ENCODE results near the gene SLC17A3. TPM values are rescaled to one million over a fixed set of nuclear protein-coding genes. Genes with fewer than 3 reads are reported as not detected.

The SLC17A3 gene
- polyA plus RNA-seq, 3 donors from 2014 or later, result not detected

DNA sequence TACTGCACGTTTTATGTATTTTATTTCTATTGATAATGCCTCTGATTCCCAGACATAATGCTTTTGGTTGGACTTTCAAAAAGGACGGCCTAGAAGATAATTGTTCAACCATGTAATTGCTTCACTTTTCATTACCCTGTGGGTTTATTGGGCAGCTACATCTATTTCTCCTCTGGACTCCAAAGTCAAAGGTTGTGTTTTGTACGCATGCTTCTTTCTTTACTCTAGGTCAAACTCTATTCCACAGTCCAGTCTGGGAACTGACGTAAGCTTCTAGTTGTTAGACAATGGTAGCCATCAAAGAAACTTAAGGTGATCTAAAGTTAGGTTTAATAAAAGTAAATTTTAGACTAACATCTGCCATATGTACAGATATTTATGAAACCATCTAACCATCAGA, 6.6 kb upstream of the SLC17A3 start:
- Mint-ChIP-seq H3K36me3 (no peaks in the 10 kb centered on the region), H3K27me3 (ENCODE audit: low read depth in 3 of 3) (peaks cover 2 to 7% (median 5%) of the 10 kb centered on the region in 3 donors), H3K4me1 (peaks cover 0 to 8% of the 10 kb centered on the region in 2 donors), H3K9me3 (peaks cover 0 to 1% (median 0%) of the 10 kb centered on the region in 6 donors), H3K4me3 (no peak overlapping the region), H3K27ac (no peak overlapping the region)
- DNase-seq, result no peak

DNA sequence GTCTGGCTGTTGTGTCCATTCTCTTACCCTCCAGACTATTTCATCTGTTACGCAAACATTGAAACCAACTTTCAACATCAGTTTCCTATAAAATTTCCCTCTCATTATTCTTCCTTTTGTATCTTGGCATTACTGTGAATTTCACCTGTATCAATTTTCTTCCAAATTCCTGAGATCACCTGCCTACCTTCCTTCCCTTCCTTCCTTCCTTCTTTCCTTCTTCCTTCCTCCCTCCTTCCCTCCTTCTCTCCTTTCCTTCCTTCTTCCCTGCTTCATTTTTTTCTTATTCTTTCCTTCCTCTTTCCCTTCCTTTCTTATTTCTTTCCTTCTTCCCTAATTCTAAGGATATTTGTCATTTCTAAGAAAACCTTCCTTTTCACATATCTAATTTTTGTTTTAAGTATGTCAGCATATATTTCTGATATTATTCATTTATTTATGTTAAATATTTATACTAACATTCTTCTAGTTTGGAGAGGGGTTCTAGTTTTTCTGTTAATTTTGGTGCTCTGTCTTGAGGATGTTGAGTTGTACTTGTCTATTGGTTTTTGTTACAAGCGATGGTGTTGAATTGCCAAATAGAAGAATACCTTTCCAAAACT, 4.8 kb upstream of the SLC17A3 start:
- DNase-seq, result no peak
- no peaks in the 10 kb centered on the region for H3K36me3 Mint-ChIP-seq
- H3K4me3 Mint-ChIP-seq, result no peak overlapping the region
- H3K27me3 Mint-ChIP-seq (ENCODE audit: low read depth in 3 of 3), result peaks cover 2 to 7% (median 5%) of the 10 kb centered on the region in 3 donors
- peak overlapping the region in 1 of 6 donors; percentile 52 for H3K27ac Mint-ChIP-seq
- H3K9me3 Mint-ChIP-seq, result peaks cover 0 to 1% (median 0%) of the 10 kb centered on the region in 6 donors
- H3K4me1 Mint-ChIP-seq, result peaks cover 9 to 19% of the 10 kb centered on the region in 2 donors

DNA sequence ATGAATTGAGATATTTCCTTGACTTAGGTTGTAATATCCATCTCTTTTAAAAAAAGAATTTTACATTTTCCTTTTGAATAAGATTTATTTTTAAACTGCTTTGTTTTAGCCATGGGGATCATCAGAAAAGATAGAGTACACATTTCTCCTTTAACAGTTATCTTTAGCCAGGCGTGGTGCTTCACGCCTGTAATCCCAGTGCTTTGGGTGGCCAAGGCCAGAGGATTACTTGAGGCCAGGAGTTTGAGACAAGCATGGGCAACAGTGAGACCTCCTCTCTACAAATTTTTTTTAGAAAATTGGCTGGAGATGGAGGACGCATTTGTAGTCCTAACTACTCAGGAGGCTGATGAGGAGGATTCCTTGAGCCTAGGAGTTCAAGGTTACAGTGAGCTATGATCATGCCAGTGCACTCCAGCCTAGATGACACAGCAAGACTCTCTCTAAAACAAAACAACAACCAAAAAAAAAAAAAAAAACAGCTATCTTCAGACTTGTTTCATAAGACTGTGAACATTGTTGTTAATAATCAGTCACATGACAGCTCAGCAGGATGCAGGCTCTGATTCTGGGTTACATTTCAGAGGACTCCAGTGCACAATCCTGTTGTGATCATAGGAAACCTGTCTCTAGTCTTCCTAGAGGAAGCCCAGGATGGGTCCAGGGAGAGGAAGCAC, 2.0 kb upstream of the SLC17A3 start:
- H3K27ac Mint-ChIP-seq, result no peak overlapping the region
- no peak overlapping the region for H3K4me3 Mint-ChIP-seq
- no peak for DNase-seq
- peaks cover 0 to 1% (median 0%) of the 10 kb centered on the region in 6 donors for H3K9me3 Mint-ChIP-seq
- peaks cover 9 to 16% of the 10 kb centered on the region in 2 donors for H3K4me1 Mint-ChIP-seq
- H3K27me3 Mint-ChIP-seq (ENCODE audit: low read depth in 3 of 3), result peaks cover 2 to 5% (median 2%) of the 10 kb centered on the region in 3 donors
- H3K36me3 Mint-ChIP-seq, result no peaks in the 10 kb centered on the region

DNA sequence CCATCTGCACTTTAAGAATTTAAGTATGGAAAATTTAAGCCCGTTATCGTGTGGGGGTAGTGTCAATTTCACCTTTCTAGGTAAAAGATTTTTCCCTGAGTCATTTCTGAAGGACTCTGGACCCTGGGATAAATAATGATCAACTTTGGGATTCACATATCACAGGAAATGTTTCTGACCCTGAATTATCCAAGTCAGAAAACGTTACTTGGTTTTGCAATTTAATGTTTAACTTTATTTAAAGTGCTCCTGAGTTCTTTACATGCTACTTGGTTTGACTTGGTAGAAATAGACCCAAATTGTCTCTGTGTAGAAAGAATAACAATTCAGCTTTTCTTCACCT, 1.5 kb upstream of the SLC17A3 start:
- Mint-ChIP-seq H3K9me3 (peaks cover 0 to 1% (median 0%) of the 10 kb centered on the region in 6 donors), H3K4me1 (peaks cover 9 to 16% of the 10 kb centered on the region in 2 donors), H3K36me3 (no peaks in the 10 kb centered on the region), H3K27ac (no peak overlapping the region), H3K4me3 (no peak overlapping the region), H3K27me3 (ENCODE audit: low read depth in 3 of 3) (peaks cover 1 to 5% (median 2%) of the 10 kb centered on the region in 3 donors)
- DNase-seq, result no peak

DNA sequence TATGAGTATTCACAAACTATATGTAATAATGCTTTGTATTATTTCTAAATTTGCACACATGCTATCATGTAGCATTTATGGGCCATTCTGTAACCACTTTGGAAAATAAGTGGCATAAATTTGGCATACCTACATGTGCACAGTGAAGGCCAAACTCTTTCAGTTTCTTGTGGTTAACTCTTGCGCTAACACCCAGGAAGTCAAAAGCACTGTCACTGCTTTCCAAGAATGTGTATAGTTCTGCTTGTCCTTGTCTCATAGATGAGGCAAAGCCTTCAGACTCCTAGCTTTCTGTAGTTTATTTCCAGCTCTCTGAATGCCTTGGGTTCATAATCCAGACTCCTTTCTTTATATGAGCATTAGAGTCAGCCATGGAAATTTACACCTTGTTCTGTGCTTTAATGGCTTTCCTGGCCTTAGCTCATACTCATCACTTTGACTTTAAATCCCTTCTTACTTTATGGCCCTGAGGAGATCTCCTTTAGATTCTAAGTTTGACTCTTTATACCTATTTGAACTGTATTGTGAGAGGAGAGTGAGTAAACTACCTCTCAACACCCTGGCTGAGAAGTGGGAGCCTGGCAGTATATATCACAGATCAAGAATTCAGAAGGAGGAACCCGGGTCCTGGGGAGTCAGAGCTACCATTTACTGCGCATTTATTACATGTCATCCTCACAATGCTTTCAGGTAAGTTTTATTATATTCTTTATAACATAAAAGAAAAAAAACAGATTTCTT, 949 bp upstream of the SLC17A3 start:
- H3K36me3 Mint-ChIP-seq, result no peaks in the 10 kb centered on the region
- H3K27ac Mint-ChIP-seq, result no peak overlapping the region
- no peak for DNase-seq
- H3K4me3 Mint-ChIP-seq, result peak overlapping the region in 1 of 5 donors; percentile 1
- H3K4me1 Mint-ChIP-seq, result peaks cover 9 to 16% of the 10 kb centered on the region in 2 donors
- peaks cover 0 to 5% (median 2%) of the 10 kb centered on the region in 3 donors for H3K27me3 Mint-ChIP-seq (ENCODE audit: low read depth in 3 of 3)
- peaks cover 0 to 1% (median 0%) of the 10 kb centered on the region in 6 donors for H3K9me3 Mint-ChIP-seq

DNA sequence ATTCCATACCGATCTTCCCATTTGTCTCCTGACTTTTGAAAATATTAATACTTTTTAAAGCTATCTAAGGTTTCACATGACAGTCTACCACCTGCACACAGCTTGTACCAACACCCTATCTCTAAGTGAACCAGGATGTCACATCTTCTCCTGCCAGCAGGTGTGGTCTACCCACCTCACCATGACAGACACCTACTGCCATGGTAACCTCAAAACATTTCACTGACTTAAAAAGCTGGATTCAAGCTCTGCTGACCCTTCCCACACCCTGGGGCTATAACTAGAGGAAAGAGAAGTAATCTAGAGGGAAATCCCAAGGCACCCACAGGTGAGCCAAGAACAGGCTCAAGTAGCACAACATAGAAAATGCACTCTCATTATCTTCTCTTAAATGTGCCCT, 1.2 kb downstream of the SLC17A3 start:
- Mint-ChIP-seq H3K4me3 (no peak overlapping the region), H3K36me3 (no peaks in the 10 kb centered on the region), H3K9me3 (no peaks in the 10 kb centered on the region), H3K4me1 (peaks cover 9 to 16% of the 10 kb centered on the region in 2 donors), H3K27me3 (ENCODE audit: low read depth in 3 of 3) (peaks cover 0 to 5% (median 0%) of the 10 kb centered on the region in 3 donors), H3K27ac (peak overlapping the region in 2 of 6 donors; percentile 20 to 57)
- peak; percentile 12 to 19 (median 13) for DNase-seq

DNA sequence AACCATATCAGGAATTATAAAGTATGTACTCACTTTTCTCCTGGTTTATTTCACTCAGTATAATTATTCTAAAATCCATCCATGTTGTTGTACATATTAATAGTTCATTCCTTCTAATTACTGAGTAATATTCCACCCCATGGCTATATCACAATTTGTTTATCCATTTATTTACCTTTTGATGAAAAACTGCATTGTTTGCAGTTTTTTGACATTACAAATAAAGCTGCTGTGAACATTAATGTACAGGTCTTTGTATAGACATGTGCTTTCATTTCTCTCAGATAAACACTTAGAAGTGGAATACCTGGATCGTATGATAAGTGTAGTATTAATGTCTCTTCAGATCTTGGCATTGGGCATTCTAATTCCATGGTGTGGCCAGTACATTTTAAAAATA, 4.2 kb downstream of the SLC17A3 start:
- DNase-seq, result no peak
- Mint-ChIP-seq H3K27ac (no peak overlapping the region), H3K9me3 (no peaks in the 10 kb centered on the region), H3K36me3 (no peaks in the 10 kb centered on the region), H3K4me1 (peaks cover 22 to 26% of the 10 kb centered on the region in 2 donors), H3K27me3 (ENCODE audit: low read depth in 3 of 3) (no peaks in the 10 kb centered on the region), H3K4me3 (no peak overlapping the region)

DNA sequence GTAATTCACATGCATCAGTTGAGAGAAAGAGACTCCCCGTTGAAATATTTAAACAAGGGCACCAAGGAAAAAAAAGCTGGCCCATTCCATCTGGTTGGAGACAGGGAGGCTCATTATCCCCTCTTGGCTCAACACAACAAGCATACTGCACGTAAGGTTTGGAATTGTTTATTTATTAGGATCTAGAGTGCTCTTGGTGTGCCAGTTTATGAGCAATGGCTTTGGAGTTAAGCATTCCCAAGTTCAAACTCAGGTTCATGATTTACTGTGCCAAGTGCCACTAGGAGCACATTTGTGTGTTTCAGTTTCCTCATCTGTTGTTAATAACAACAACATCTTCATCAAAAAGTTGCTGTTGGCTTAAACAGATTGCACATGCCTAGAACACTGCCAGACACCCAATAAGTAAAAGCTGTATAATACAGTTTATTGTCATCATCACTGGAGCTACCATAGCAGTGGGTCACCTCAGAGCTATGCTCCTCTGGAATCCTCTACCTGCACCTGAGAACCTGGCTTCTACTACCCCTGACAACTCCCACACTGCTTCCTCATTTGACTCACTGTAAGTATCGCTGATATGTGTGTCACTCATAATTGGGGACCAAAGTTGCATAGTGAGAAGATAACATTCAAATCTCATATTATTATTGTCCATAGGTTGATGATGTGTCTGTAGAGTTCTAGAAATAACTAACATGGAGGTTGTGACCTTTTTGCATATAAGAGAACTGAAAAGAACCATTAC, 5.4 kb downstream of the SLC17A3 start:
- H3K4me3 Mint-ChIP-seq, result no peak overlapping the region
- no peak for DNase-seq
- peaks cover 0 to 5% (median 4%) of the 10 kb centered on the region in 3 donors for H3K27me3 Mint-ChIP-seq (ENCODE audit: low read depth in 3 of 3)
- peaks cover 19 to 22% of the 10 kb centered on the region in 2 donors for H3K4me1 Mint-ChIP-seq
- H3K36me3 Mint-ChIP-seq, result no peaks in the 10 kb centered on the region
- no peaks in the 10 kb centered on the region for H3K9me3 Mint-ChIP-seq
- no peak overlapping the region for H3K27ac Mint-ChIP-seq

DNA sequence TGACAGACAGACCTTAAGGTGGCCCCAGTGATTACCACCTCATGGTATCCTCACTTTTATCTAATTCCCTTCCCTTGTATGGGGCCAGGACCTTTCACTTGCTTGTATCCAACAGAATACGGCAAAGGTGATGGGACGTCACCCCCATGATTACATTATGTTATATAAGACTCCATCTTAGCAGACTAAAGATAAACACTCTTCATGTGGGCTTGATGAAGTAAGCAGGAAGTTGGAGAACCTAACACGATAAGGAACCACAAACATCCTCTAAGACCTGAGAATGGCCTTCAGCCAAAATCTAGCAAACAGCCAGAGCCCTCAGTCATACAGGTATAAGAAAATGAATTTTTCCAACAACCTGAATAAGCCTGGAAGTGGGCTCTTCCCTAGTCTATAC, 8.0 kb downstream of the SLC17A3 start:
- Mint-ChIP-seq H3K9me3 (no peaks in the 10 kb centered on the region), H3K27ac (peak overlapping the region; percentile 36 to 88 (median 66)), H3K4me1 (peaks cover 16 to 19% of the 10 kb centered on the region in 2 donors), H3K27me3 (ENCODE audit: low read depth in 3 of 3) (peaks cover 0 to 11% (median 5%) of the 10 kb centered on the region in 3 donors), H3K36me3 (no peaks in the 10 kb centered on the region), H3K4me3 (peak overlapping the region; percentile 31 to 57 (median 51))
- DNase-seq, result peak; percentile 33 to 48 (median 37)

DNA sequence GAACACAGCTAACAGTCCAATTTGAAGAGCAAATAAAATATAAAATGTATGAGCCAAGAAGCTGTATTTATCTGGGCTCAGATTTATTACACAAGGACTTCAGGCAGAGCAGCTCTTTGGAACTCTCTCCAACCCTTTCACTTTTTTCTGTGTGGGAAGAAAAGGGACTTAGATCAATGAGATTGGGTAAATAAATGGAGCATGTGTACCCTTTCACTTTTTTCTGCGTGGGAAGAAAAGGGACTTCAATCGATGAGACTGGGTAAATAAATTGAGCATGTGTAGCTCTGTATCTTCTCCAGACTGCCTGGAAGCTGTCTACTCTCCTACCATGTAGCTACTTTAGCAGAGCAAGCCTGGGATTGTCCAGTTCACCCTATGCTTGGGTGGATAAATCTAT, 10.7 kb downstream of the SLC17A3 start:
- Mint-ChIP-seq H3K9me3 (no peaks in the 10 kb centered on the region), H3K4me1 (peaks cover 16 to 19% of the 10 kb centered on the region in 2 donors), H3K27ac (no peak overlapping the region), H3K27me3 (ENCODE audit: low read depth in 3 of 3) (peaks cover 0 to 11% (median 5%) of the 10 kb centered on the region in 3 donors), H3K36me3 (no peaks in the 10 kb centered on the region), H3K4me3 (no peak overlapping the region)
- no peak for DNase-seq

DNA sequence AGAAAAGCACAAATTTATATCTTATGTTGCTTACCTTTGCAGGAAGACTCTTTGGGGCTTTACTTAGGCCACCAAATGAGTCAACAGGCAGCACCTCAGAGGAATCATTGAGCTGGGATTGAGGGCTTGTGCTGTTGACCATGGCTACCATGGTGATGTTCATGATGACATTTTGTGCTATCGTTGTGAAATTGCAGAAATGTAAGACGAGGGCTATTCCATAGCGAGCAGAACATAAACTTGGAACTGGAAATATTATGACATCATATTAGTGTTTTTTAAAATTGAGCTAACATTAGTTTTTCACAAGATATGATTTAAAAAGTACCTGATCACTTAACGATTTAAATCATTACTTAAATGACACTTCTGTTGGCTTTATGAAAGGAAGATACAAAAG, 11.8 kb downstream of the SLC17A3 start:
- H3K4me1 Mint-ChIP-seq, result peaks cover 15 to 17% of the 10 kb centered on the region in 2 donors
- H3K27ac Mint-ChIP-seq, result no peak overlapping the region
- H3K27me3 Mint-ChIP-seq (ENCODE audit: low read depth in 3 of 3), result peaks cover 0 to 11% (median 5%) of the 10 kb centered on the region in 3 donors
- no peak for DNase-seq
- no peak overlapping the region for H3K4me3 Mint-ChIP-seq
- no peaks in the 10 kb centered on the region for H3K36me3 Mint-ChIP-seq
- H3K9me3 Mint-ChIP-seq, result no peaks in the 10 kb centered on the region

DNA sequence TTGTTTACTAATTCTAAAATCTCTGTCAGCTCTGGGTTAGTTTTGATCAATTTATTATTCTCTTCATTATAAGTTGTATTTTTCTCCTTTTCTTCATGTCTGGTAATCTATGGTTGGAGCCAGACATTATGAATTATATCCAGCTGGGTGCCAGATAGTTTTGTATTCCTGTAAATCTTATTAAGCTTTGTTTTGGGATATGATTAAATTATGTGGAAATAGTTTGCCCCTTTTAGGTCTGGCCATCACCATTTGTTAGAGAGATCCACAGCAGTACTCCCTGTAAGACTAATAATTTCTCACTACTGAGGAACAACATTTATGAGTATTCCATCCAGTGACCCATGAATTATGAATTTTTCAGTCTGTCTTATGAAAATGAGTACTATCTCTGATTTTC, 21.3 kb downstream of the SLC17A3 start:
- Mint-ChIP-seq H3K4me3 (no peak overlapping the region), H3K9me3 (no peaks in the 10 kb centered on the region)

DNA sequence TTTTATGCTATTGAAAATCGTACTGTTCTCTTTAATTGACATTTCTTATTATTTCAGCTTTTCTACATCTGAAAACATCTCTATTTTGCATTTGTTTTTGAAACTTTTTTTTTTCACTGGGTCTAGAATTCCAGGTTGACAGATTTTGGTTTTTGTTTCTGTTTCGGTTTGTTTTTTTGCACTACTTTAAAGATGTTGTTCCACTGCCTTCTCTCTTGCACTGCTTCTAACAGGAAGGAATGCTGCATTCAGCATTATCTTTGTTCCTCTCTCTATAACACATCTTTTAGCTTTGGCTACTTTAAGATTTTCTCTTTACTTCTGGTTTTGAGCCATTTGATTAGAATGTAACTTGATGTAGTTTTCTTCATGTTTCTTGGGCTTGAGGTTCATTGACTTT, 22.1 kb downstream of the SLC17A3 start:
- Mint-ChIP-seq H3K4me1 (no peaks in the 10 kb centered on the region), H3K9me3 (peaks cover 0 to 3% (median 0%) of the 10 kb centered on the region in 6 donors), H3K4me3 (no peak overlapping the region), H3K36me3 (peaks cover 0 to 3% (median 0%) of the 10 kb centered on the region in 3 donors), H3K27me3 (ENCODE audit: low read depth in 3 of 3) (peaks cover 3 to 4% (median 3%) of the 10 kb centered on the region in 3 donors), H3K27ac (no peak overlapping the region)
- no peak for DNase-seq

More for the DNA sequence above, 21.3 kb downstream of the SLC17A3 start:
- no peaks in the 10 kb centered on the region for H3K4me1 Mint-ChIP-seq
- no peaks in the 10 kb centered on the region for H3K36me3 Mint-ChIP-seq
- H3K27me3 Mint-ChIP-seq (ENCODE audit: low read depth in 3 of 3), result peaks cover 2 to 4% (median 3%) of the 10 kb centered on the region in 3 donors
- DNase-seq, result no peak
- H3K27ac Mint-ChIP-seq, result no peak overlapping the region

Data from immature natural killer cell (primary cell).